PC-3 (cell line): Measurements from ENCODE around the gene OR5A1. TPM values are rescaled to one million over a fixed set of nuclear protein-coding genes. Genes with fewer than 3 reads are reported as not detected.
"Not testable (repeated sequence)": the region's sequence is repeated elsewhere in the genome, so short reads cannot be mapped to it uniquely, and the experiment has no call there.

Source experiments
- ATAC-seq: fragments of 200-7000 bp; cut with Tn5 transposase; 2 replicates; pipeline ENCODE4 v1.9.1; 2020; ENCODE audit warnings: mild to moderate bottlenecking, moderate library complexity
- BruUV-seq: library from RNA; stranded (reverse); fragments of 400-500 nt; replicated peaks from 2 replicates; lab custom pipeline; 2021; lab: Mats Ljungman, UMichigan
- CTCF ChIA-PET: fragments of 300-600 bp; sonication (Branson Sonifier 250); formaldehyde crosslinking; loops from one replicate; lab custom pipeline; 2022; ENCODE audit warnings: antibody characterized with exemption; lab: Charles Lee
- POLR2A ChIA-PET: fragments of 300-600 bp; sonication (Branson Sonifier 250); formaldehyde crosslinking; loops from one replicate; lab custom pipeline; 2022; ENCODE audit warnings: antibody characterized with exemption; ENCODE audit not compliant: unreplicated experiment; lab: Charles Lee
- DNase-seq: peaks from one replicate; pipeline ENCODE4 v3.0.0-alpha.2; 2015
- H2AFZ ChIP-seq: fragments of 300-600 bp; sonication (generic); 2 replicates; pipeline ENCODE4 v1.6.0; 2016; ENCODE audit warnings: antibody characterized with exemption, low read length
- H3F3A ChIP-seq: fragments of 300-600 bp; sonication (generic); one replicate; pipeline ENCODE4 v1.6.0; 2017; ENCODE audit warnings: antibody characterized with exemption, low read length, control low read depth, mild to moderate bottlenecking; ENCODE audit not compliant: unreplicated experiment
- H3K27ac ChIP-seq: fragments of 300-600 bp; sonication (generic); 2 replicates; pipeline ENCODE4 v1.5.1; 2016; ENCODE audit warnings: mild to moderate bottlenecking, low read length
- H3K27me3 ChIP-seq: fragments of 300-600 bp; sonication (generic); 2 replicates; pipeline ENCODE4 v1.6.1; 2016; ENCODE audit warnings: low read length, mixed read lengths
- H3K36me3 ChIP-seq: fragments of 300-600 bp; sonication (generic); 2 replicates; pipeline ENCODE4 v1.6.1; 2016; ENCODE audit warnings: low read depth, mixed run types, low read length, mixed read lengths
- H3K4me1 ChIP-seq: fragments of 300-600 bp; sonication (generic); 2 replicates; pipeline ENCODE4 v1.5.1; 2016; ENCODE audit warnings: low read length; ENCODE audit not compliant: insufficient read depth
- H3K4me2 ChIP-seq: fragments of 300-600 bp; sonication (generic); 2 replicates; pipeline ENCODE4 v1.6.0; 2016; ENCODE audit warnings: low read length
- H3K4me3 ChIP-seq: fragments of 300-600 bp; sonication (generic); 2 replicates; pipeline ENCODE4 v1.5.1; 2016; ENCODE audit warnings: mild to moderate bottlenecking, low read length, mixed read lengths
- H3K79me2 ChIP-seq: fragments of 300-600 bp; sonication (generic); 2 replicates; pipeline ENCODE4 v1.6.1; 2017; ENCODE audit warnings: low read length, mixed read lengths
- H3K9ac ChIP-seq: fragments of 300-600 bp; sonication (generic); 2 replicates; pipeline ENCODE4 v1.6.0; 2016; ENCODE audit warnings: mild to moderate bottlenecking, low read length
- H3K9me2 ChIP-seq: fragments of 300-600 bp; sonication (generic); replicated peaks from 2 replicates; pipeline ENCODE4 v1.6.1; 2016; ENCODE audit warnings: mixed run types, low read length, mixed read lengths
- H3K9me3 ChIP-seq: fragments of 300-600 bp; sonication (generic); 2 replicates; pipeline ENCODE4 v1.6.1; 2016; ENCODE audit warnings: low read length, mixed read lengths
- H4K20me1 ChIP-seq: fragments of 300-600 bp; sonication (generic); 2 replicates; pipeline ENCODE4 v1.6.1; 2016; ENCODE audit warnings: low read length, mixed read lengths
- EZH2 ChIP-seq: fragments of 300-600 bp; sonication (generic); IDR thresholded peaks from one replicate; pipeline ENCODE4 v1.6.1; 2017; ENCODE audit warnings: antibody characterized with exemption, mild to moderate bottlenecking, low read length; ENCODE audit not compliant: unreplicated experiment
- EZH2phosphoT487 ChIP-seq: fragments of 300-600 bp; sonication (generic); IDR thresholded peaks from 2 replicates; pipeline ENCODE4 v1.6.1; 2018; ENCODE audit warnings: mild to moderate bottlenecking, antibody characterized with exemption, low read length, borderline replicate concordance
- intact Hi-C: fragments of 100-400 bp; cut with micrococcal nuclease; formaldehyde crosslinking; loops from 2 replicates; pipeline ENCODE4 v1.9.0; 2023
- total RNA-seq: library from RNA; depleted of rRNA; stranded (reverse); fragments of >200 nt; gene quantifications from 2 replicates; pipeline ENCODE4 v1.2.3, GENCODE V29; 2014
- TF ChIP-seq, protein P1 (sequence below): fragments of 300-600 bp; sonication (generic); conservative IDR thresholded peaks from 2 replicates; pipeline ENCODE4 v1.5.1; 2017; ENCODE audit warnings: antibody characterized with exemption, low read depth, mild to moderate bottlenecking, low read length

The OR5A1 gene
- total RNA-seq, 1 experiment from 2014 or later: not detected

- no peak for ATAC-seq
These were observed 1.5 kb downstream of the OR5A1 start for GRCh38 chr11:59437770-59438169.

DNA sequence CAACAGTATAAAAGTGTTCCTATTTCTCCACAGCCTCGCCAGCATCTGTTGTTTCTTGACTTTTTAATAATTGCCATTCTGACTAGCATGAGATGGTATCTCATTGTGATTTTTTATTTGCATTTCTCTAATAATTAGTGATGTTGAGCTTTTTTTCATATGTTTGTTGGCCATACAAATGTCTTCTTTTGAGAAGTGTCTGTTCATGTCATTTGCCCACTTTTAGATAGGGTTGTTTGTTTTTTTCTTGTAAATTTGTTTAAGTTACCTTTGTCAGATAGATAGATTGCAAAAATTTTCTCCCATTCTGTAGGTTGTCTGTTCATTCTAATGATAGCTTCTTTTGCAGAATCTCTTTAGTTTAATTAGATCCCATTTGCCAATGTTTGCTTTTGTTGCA, 9.4 kb downstream of the OR5A1 start:
- H3K36me3 ChIP-seq, H3K9me3 ChIP-seq, CTCF ChIA-PET, H3K79me2 ChIP-seq, H2AFZ ChIP-seq, DNase-seq, H3K4me3 ChIP-seq, H3F3A ChIP-seq, BruUV-seq, H3K4me1 ChIP-seq, ATAC-seq, H3K4me2 ChIP-seq, H3K27ac ChIP-seq, POLR2A ChIA-PET, intact Hi-C loops, H3K9ac ChIP-seq, H4K20me1 ChIP-seq, H3K9me2 ChIP-seq: not testable (repeated sequence)
- peaks cover 56% of the 10 kb centered on the region for H3K27me3 ChIP-seq

More at GRCh38 chr11:59437770-59438169, 1.5 kb downstream of the OR5A1 start:
- Histone ChIP-seq H3K36me3 (no peaks in the 10 kb centered on the region), H3K4me2 (no peak overlapping the region), H4K20me1 (no peaks in the 10 kb centered on the region), H3K4me1 (no peaks in the 10 kb centered on the region), H3K79me2 (no peaks in the 10 kb centered on the region), H3K4me3 (no peak overlapping the region), H3K27me3 (peaks cover 71% of the 10 kb centered on the region), H3K9me3 (no peaks in the 10 kb centered on the region), H3F3A (no peaks in the 10 kb centered on the region), H3K9me2 (no peaks in the 10 kb centered on the region), H3K27ac (no peak overlapping the region), H3K9ac (no peak overlapping the region), H2AFZ (no peak overlapping the region)
- ChIA-PET CTCF (no interaction called here), POLR2A (no interaction called here)
- no peak for DNase-seq
- intact Hi-C loops: no loop called here
- BruUV-seq: no TSS peak
- no peak for TF ChIP-seq EZH2phosphoT487

DNA sequence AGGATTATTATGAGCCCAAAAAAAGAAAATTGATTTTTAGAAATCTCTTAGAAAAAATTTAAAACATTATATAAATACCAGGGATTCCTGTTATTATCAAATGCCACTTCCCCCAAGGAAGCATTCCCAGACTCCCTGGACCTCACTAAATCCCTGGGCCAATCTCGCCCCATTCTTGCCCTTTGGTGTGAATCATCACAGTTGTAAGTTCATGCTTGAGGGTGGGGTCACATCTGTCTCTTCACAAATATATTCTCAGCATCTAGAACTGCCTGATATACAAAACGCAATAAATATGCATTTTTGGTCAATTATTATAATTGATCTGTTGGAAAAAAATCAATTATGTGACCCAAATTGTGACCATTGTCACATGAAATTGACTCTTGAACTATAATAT, 12.2 kb downstream of the OR5A1 start:
- TF ChIP-seq, protein P1, sequence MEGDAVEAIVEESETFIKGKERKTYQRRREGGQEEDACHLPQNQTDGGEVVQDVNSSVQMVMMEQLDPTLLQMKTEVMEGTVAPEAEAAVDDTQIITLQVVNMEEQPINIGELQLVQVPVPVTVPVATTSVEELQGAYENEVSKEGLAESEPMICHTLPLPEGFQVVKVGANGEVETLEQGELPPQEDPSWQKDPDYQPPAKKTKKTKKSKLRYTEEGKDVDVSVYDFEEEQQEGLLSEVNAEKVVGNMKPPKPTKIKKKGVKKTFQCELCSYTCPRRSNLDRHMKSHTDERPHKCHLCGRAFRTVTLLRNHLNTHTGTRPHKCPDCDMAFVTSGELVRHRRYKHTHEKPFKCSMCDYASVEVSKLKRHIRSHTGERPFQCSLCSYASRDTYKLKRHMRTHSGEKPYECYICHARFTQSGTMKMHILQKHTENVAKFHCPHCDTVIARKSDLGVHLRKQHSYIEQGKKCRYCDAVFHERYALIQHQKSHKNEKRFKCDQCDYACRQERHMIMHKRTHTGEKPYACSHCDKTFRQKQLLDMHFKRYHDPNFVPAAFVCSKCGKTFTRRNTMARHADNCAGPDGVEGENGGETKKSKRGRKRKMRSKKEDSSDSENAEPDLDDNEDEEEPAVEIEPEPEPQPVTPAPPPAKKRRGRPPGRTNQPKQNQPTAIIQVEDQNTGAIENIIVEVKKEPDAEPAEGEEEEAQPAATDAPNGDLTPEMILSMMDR: no peak
- no peak for TF ChIP-seq EZH2
- TF ChIP-seq EZH2phosphoT487: no peak
- Histone ChIP-seq H3K4me2 (no peak overlapping the region), H3K9me3 (no peaks in the 10 kb centered on the region), H2AFZ (no peak overlapping the region), H3K27ac (no peak overlapping the region), H3K27me3 (peaks cover 48% of the 10 kb centered on the region), H3K9me2 (no peaks in the 10 kb centered on the region), H3K36me3 (no peaks in the 10 kb centered on the region), H3K79me2 (no peaks in the 10 kb centered on the region), H3F3A (no peaks in the 10 kb centered on the region), H3K4me1 (no peaks in the 10 kb centered on the region), H4K20me1 (no peaks in the 10 kb centered on the region), H3K4me3 (no peak overlapping the region), H3K9ac (no peak overlapping the region)
- ChIA-PET CTCF (no interaction called here), POLR2A (no interaction called here)
- DNase-seq: no peak
- no peak for ATAC-seq
- intact Hi-C loops: no loop called here
- BruUV-seq: no TSS peak

DNA sequence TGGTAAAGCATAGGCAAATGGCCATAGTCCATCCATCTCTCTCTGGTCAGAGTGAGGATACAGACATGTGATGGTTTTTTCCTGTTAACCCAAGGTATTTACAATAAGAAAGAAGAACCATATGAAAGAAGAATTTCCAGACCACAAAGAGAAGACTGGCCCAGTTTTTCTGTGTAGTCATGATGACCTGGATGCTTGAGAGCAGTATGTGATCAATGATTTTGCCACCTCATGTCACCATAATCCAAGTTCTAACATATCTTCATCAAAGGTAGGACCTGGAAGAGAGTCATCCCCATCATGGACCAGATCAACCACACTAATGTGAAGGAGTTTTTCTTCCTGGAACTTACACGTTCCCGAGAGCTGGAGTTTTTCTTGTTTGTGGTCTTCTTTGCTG, 20.4 kb downstream of the OR5A1 start, which contains the start of gene OR4D6:
OR4D6 (plus strand) TSS at position 301 of the 400 bp plus-strand sequence; CDS start at position 301, 0 bp downstream.
- Histone ChIP-seq H3F3A (no peaks in the 10 kb centered on the region), H2AFZ (no peak within 1 kb of the TSS), H3K9ac (no peak within 1 kb of the TSS), H3K27me3 (peaks cover 65% of the 10 kb centered on the region), H3K4me1 (no peaks in the 10 kb centered on the region), H3K27ac (no peak within 1 kb of the TSS), H3K4me2 (no peak within 1 kb of the TSS), H4K20me1 (no peaks in the 10 kb centered on the region), H3K36me3 (no peaks in the 10 kb centered on the region), H3K9me3 (no peaks in the 10 kb centered on the region), H3K79me2 (no peaks in the 10 kb centered on the region), H3K4me3 (no peak within 1 kb of the TSS), H3K9me2 (no peaks in the 10 kb centered on the region)
- no TSS peak for BruUV-seq
- ATAC-seq: no peak
- CTCF ChIA-PET: no interaction called here
- intact Hi-C loops: no loop called here
- TF ChIP-seq, protein P1: no peak
- TF ChIP-seq EZH2 (no peak), EZH2phosphoT487 (no peak)
- no peak for DNase-seq
- POLR2A ChIA-PET: no interaction called here
